Measurements from ENCODE around the gene SPINK13.

The SPINK13 gene

DNA sequence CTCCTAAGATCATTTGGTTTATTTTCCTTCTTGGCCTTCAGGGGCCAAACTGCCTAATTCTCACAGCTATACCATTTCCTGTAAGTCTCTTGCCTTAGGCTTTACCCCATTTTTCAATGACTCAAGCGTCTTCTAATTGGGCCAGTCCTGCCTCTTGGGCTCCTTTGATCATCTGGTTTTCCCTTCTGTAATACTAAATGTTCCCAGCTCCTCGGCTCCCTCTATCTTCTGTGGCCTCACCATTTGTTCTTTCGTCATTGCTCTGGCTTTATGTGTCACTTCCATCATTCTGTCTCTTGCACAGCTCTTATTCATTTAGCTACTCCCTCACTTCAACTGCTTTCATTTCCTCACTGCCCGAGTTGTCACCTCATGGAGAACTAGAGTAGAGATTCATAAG, 29.1 kb downstream of the SPINK13 start:
- Histone ChIP-seq H3K9ac (ENCODE audit: low read length) (no peak overlapping the region), H2AFZ (ENCODE audit: insufficient read depth, low read length, poor library complexity) (no peak overlapping the region), H2BK120ac (ENCODE audit: insufficient read depth, low read length, poor library complexity) (no peak overlapping the region), H3K18ac (ENCODE audit: low read length) (no peak overlapping the region), H3K4me2 (ENCODE audit: low read length) (no peak overlapping the region), H3K4ac (ENCODE audit: low read depth, low read length) (no peak overlapping the region), H3K79me2 (ENCODE audit: control insufficient read depth, insufficient read depth, low read length, poor library complexity) (no peaks in the 10 kb centered on the region), H3K79me1 (ENCODE audit: low read length) (no peaks in the 10 kb centered on the region), H2BK5ac (ENCODE audit: low read depth, low read length, poor library complexity) (no peak overlapping the region), H3K14ac (ENCODE audit: low read length) (no peak overlapping the region), H3K4me1 (ENCODE audit: control insufficient read depth in 1 of 2, insufficient read depth in 2 of 2, low read length in 2 of 2) (no peaks in the 10 kb centered on the region), H3K23ac (ENCODE audit: low read length) (no peak overlapping the region), H4K91ac (ENCODE audit: low read depth, low read length) (no peak overlapping the region), H4K8ac (ENCODE audit: low read depth, low read length) (no peak overlapping the region), H4K12ac (ENCODE audit: low read depth, low read length) (no peak overlapping the region), H3K4me3 (ENCODE audit: low read depth, low read length) (no peak overlapping the region), H3K27me3 (ENCODE audit: insufficient read depth, low read length) (no peaks in the 10 kb centered on the region), H2BK12ac (ENCODE audit: low read length) (no peak overlapping the region), H2AK5ac (ENCODE audit: low read length) (no peak overlapping the region), H3K36me3 (ENCODE audit: control insufficient read depth in 1 of 2, insufficient read depth in 2 of 2, low read length in 2 of 2) (no peaks in the 10 kb centered on the region), H3K9me3 (ENCODE audit: insufficient read depth, low read depth, low read length) (no peaks in the 10 kb centered on the region), H3K27ac (ENCODE audit: low read depth, low read length) (no peak overlapping the region)
- WGBS (ENCODE audit: extremely low coverage, insufficient coverage, insufficient read length) = no CpG with 5 or more reads among the region's 4 CpGs
- no peak for DNase-seq

DNA sequence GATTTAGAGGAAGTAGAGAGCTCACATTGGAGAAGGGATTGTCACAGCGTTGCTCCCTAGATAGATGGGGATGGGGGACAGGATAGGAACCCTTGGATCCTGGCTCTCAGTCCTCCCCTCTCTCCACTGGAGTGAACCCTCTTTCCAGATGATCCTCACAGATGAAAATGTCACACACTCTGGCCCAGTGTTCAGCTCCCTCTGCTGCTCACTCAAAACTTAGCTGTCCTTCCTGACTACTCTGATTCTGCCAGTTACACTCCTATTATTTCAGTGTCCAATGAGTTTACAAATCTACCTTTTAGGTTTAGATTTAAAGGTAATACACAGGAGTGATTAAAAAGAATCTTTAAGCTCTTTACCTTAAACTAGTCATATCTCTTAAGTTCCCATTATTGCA, 37.9 kb downstream of the SPINK13 start:
- Histone ChIP-seq H3K4me3 (ENCODE audit: low read depth, low read length) (no peak overlapping the region), H2AK5ac (ENCODE audit: low read length) (no peak overlapping the region), H3K4ac (ENCODE audit: low read depth, low read length) (no peak overlapping the region), H3K14ac (ENCODE audit: low read length) (no peak overlapping the region), H2BK12ac (ENCODE audit: low read length) (no peak overlapping the region), H2AFZ (ENCODE audit: insufficient read depth, low read length, poor library complexity) (no peak overlapping the region), H3K9ac (ENCODE audit: low read length) (no peak overlapping the region), H2BK5ac (ENCODE audit: low read depth, low read length, poor library complexity) (no peak overlapping the region), H3K79me2 (ENCODE audit: control insufficient read depth, insufficient read depth, low read length, poor library complexity) (no peaks in the 10 kb centered on the region), H3K4me2 (ENCODE audit: low read length) (no peak overlapping the region), H2BK120ac (ENCODE audit: insufficient read depth, low read length, poor library complexity) (no peak overlapping the region), H4K12ac (ENCODE audit: low read depth, low read length) (no peak overlapping the region), H3K36me3 (ENCODE audit: control insufficient read depth in 1 of 2, insufficient read depth in 2 of 2, low read length in 2 of 2) (no peaks in the 10 kb centered on the region), H3K79me1 (ENCODE audit: low read length) (no peaks in the 10 kb centered on the region), H4K91ac (ENCODE audit: low read depth, low read length) (no peak overlapping the region), H3K4me1 (ENCODE audit: control insufficient read depth in 1 of 2, insufficient read depth in 2 of 2, low read length in 2 of 2) (no peaks in the 10 kb centered on the region), H3K18ac (ENCODE audit: low read length) (no peak overlapping the region), H3K27ac (ENCODE audit: low read depth, low read length) (no peak overlapping the region), H3K9me3 (ENCODE audit: insufficient read depth, low read depth, low read length) (no peaks in the 10 kb centered on the region), H3K23ac (ENCODE audit: low read length) (no peak overlapping the region), H4K8ac (ENCODE audit: low read depth, low read length) (no peak overlapping the region), H3K27me3 (ENCODE audit: insufficient read depth, low read length) (no peaks in the 10 kb centered on the region)
- WGBS (ENCODE audit: extremely low coverage, insufficient coverage, insufficient read length) = no CpG with 5 or more reads among the region's 1 CpG
- DNase-seq = no peak

DNA sequence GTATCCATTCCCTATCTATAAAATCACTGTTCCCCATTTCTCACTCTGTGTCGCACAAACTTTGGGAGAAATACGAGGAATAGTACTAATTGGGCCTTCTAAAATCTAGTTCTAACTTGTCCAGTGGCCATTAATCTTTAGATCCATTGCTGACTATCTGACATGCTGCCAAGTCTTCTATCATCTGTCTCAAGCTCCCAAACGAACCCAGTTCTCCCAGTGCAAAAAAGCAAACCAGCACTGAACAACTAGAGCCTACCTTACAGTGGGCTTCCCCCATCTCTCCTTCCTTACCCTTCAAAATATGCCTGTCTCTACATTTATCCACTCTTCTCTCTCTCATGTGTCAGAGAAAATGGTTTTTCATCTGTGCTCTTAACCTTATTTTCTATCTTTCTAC, 40.4 kb downstream of the SPINK13 start:
- Histone ChIP-seq H3K14ac (ENCODE audit: low read length) (no peak overlapping the region), H2AFZ (ENCODE audit: insufficient read depth, low read length, poor library complexity) (no peak overlapping the region), H3K9me3 (ENCODE audit: insufficient read depth, low read depth, low read length) (no peaks in the 10 kb centered on the region), H3K4me2 (ENCODE audit: low read length) (no peak overlapping the region), H2AK5ac (ENCODE audit: low read length) (no peak overlapping the region), H3K4me1 (ENCODE audit: control insufficient read depth in 1 of 2, insufficient read depth in 2 of 2, low read length in 2 of 2) (no peaks in the 10 kb centered on the region), H3K18ac (ENCODE audit: low read length) (no peak overlapping the region), H3K4me3 (ENCODE audit: low read depth, low read length) (no peak overlapping the region), H3K79me1 (ENCODE audit: low read length) (no peaks in the 10 kb centered on the region), H4K12ac (ENCODE audit: low read depth, low read length) (no peak overlapping the region), H3K27me3 (ENCODE audit: insufficient read depth, low read length) (no peaks in the 10 kb centered on the region), H4K91ac (ENCODE audit: low read depth, low read length) (no peak overlapping the region), H2BK120ac (ENCODE audit: insufficient read depth, low read length, poor library complexity) (no peak overlapping the region), H3K23ac (ENCODE audit: low read length) (no peak overlapping the region), H3K36me3 (ENCODE audit: control insufficient read depth in 1 of 2, insufficient read depth in 2 of 2, low read length in 2 of 2) (no peaks in the 10 kb centered on the region), H3K9ac (ENCODE audit: low read length) (no peak overlapping the region), H2BK12ac (ENCODE audit: low read length) (no peak overlapping the region), H3K4ac (ENCODE audit: low read depth, low read length) (no peak overlapping the region), H2BK5ac (ENCODE audit: low read depth, low read length, poor library complexity) (no peak overlapping the region), H3K79me2 (ENCODE audit: control insufficient read depth, insufficient read depth, low read length, poor library complexity) (no peaks in the 10 kb centered on the region), H4K8ac (ENCODE audit: low read depth, low read length) (no peak overlapping the region), H3K27ac (ENCODE audit: low read depth, low read length) (no peak overlapping the region)
- no peak for DNase-seq
- no CpG with 5 or more reads among the region's 3 CpGs for WGBS (ENCODE audit: extremely low coverage, insufficient coverage, insufficient read length)

DNA sequence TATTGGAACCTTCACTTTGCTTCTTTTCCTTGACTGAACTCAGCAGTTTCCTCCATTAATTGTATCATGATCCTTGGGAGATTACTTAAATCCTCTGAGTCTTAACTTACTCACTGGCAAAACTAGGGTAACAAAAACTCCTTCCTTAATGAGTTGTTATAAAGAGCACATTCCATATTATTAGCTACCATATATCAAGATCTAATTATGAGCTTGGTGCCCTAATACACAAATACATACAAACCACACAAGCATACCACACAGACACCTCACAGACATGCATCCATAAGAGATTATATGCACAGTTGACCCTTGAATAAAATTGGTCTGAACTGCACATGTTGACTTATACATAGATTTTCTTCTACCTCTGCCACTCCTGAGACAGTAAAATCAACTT, 41.2 kb downstream of the SPINK13 start:
- H4K91ac ChIP-seq (ENCODE audit: low read depth, low read length) = no peak overlapping the region
- no peak for DNase-seq
- H2BK12ac ChIP-seq (ENCODE audit: low read length) = no peak overlapping the region
- no peak overlapping the region for H3K23ac ChIP-seq (ENCODE audit: low read length)
- no peak overlapping the region for H3K4me3 ChIP-seq (ENCODE audit: low read depth, low read length)
- no peak overlapping the region for H4K12ac ChIP-seq (ENCODE audit: low read depth, low read length)
- no peaks in the 10 kb centered on the region for H3K36me3 ChIP-seq (ENCODE audit: control insufficient read depth in 1 of 2, insufficient read depth in 2 of 2, low read length in 2 of 2)
- no peaks in the 10 kb centered on the region for H3K79me1 ChIP-seq (ENCODE audit: low read length)
- H2AK5ac ChIP-seq (ENCODE audit: low read length) = no peak overlapping the region
- H3K27me3 ChIP-seq (ENCODE audit: insufficient read depth, low read length) = no peaks in the 10 kb centered on the region
- H2AFZ ChIP-seq (ENCODE audit: insufficient read depth, low read length, poor library complexity) = no peak overlapping the region
- H2BK120ac ChIP-seq (ENCODE audit: insufficient read depth, low read length, poor library complexity) = no peak overlapping the region
- H2BK5ac ChIP-seq (ENCODE audit: low read depth, low read length, poor library complexity) = no peak overlapping the region
- H3K14ac ChIP-seq (ENCODE audit: low read length) = no peak overlapping the region
- H4K8ac ChIP-seq (ENCODE audit: low read depth, low read length) = no peak overlapping the region
- H3K4me1 ChIP-seq (ENCODE audit: control insufficient read depth in 1 of 2, insufficient read depth in 2 of 2, low read length in 2 of 2) = no peaks in the 10 kb centered on the region
- H3K9me3 ChIP-seq (ENCODE audit: insufficient read depth, low read depth, low read length) = no peaks in the 10 kb centered on the region
- H3K79me2 ChIP-seq (ENCODE audit: control insufficient read depth, insufficient read depth, low read length, poor library complexity) = no peaks in the 10 kb centered on the region
- no peak overlapping the region for H3K18ac ChIP-seq (ENCODE audit: low read length)
- H3K4ac ChIP-seq (ENCODE audit: low read depth, low read length) = no peak overlapping the region
- H3K4me2 ChIP-seq (ENCODE audit: low read length) = no peak overlapping the region
- H3K27ac ChIP-seq (ENCODE audit: low read depth, low read length) = no peak overlapping the region
- no peak overlapping the region for H3K9ac ChIP-seq (ENCODE audit: low read length)

DNA sequence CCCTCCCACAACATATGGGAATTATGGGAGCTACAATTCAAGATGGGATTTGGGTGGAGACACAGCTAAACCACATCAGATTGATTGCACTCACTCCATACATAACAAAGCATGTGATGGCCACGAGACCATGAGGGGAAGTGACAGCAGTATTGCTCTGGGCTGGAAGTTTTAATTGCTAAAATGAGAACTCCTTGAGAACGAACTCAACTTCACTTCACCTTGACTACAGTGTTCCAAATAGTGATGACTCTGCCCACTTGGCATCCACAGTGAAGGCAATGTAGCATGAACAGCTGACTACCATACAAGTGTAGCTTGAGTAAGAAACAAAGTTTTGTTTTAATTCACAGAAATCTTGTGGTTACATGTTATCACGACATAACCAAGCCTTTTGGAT, 42.9 kb downstream of the SPINK13 start:
- no peak for DNase-seq
- no peak overlapping the region for H2BK12ac ChIP-seq (ENCODE audit: low read length)
- H3K4me3 ChIP-seq (ENCODE audit: low read depth, low read length) = no peak overlapping the region
- H2BK5ac ChIP-seq (ENCODE audit: low read depth, low read length, poor library complexity) = no peak overlapping the region
- no peak overlapping the region for H3K18ac ChIP-seq (ENCODE audit: low read length)
- no peak overlapping the region for H3K9ac ChIP-seq (ENCODE audit: low read length)
- H2AK5ac ChIP-seq (ENCODE audit: low read length) = no peak overlapping the region
- H2AFZ ChIP-seq (ENCODE audit: insufficient read depth, low read length, poor library complexity) = no peak overlapping the region
- no peaks in the 10 kb centered on the region for H3K4me1 ChIP-seq (ENCODE audit: control insufficient read depth in 1 of 2, insufficient read depth in 2 of 2, low read length in 2 of 2)
- H3K23ac ChIP-seq (ENCODE audit: low read length) = no peak overlapping the region
- H3K27me3 ChIP-seq (ENCODE audit: insufficient read depth, low read length) = no peaks in the 10 kb centered on the region
- no CpG with 5 or more reads among the region's 3 CpGs for WGBS (ENCODE audit: extremely low coverage, insufficient coverage, insufficient read length)
- H3K4me2 ChIP-seq (ENCODE audit: low read length) = no peak overlapping the region
- H3K27ac ChIP-seq (ENCODE audit: low read depth, low read length) = no peak overlapping the region
- no peaks in the 10 kb centered on the region for H3K79me2 ChIP-seq (ENCODE audit: control insufficient read depth, insufficient read depth, low read length, poor library complexity)
- H4K8ac ChIP-seq (ENCODE audit: low read depth, low read length) = no peak overlapping the region
- no peaks in the 10 kb centered on the region for H3K9me3 ChIP-seq (ENCODE audit: insufficient read depth, low read depth, low read length)
- no peak overlapping the region for H2BK120ac ChIP-seq (ENCODE audit: insufficient read depth, low read length, poor library complexity)
- no peak overlapping the region for H4K91ac ChIP-seq (ENCODE audit: low read depth, low read length)
- H3K14ac ChIP-seq (ENCODE audit: low read length) = no peak overlapping the region
- H4K12ac ChIP-seq (ENCODE audit: low read depth, low read length) = no peak overlapping the region
- no peaks in the 10 kb centered on the region for H3K36me3 ChIP-seq (ENCODE audit: control insufficient read depth in 1 of 2, insufficient read depth in 2 of 2, low read length in 2 of 2)
- H3K79me1 ChIP-seq (ENCODE audit: low read length) = no peaks in the 10 kb centered on the region
- no peak overlapping the region for H3K4ac ChIP-seq (ENCODE audit: low read depth, low read length)

Data from trophoblast cell (in vitro differentiated cells and primary cell).